MM.1S (cell line): ENCODE measurements around the gene PLIN4.

Experiments used
- DNase-seq: peaks from one replicate; pipeline ENCODE4 v3.0.0-alpha.2; 2015
- H2AFZ ChIP-seq: fragments of 300-600 bp; sonication (generic); 2 replicates; pipeline ENCODE4 v1.6.0; 2016; ENCODE audit warnings: antibody characterized with exemption, low read length
- H3F3A ChIP-seq: fragments of 300-600 bp; sonication (generic); 2 replicates; pipeline ENCODE4 v1.6.1; 2016; ENCODE audit warnings: mild to moderate bottlenecking, antibody characterized with exemption, low read length, moderate library complexity, mixed read lengths; ENCODE audit not compliant: insufficient read depth
- H3K27ac ChIP-seq: fragments of 300-600 bp; sonication (generic); 2 replicates; pipeline ENCODE4 v1.5.1; 2016; ENCODE audit warnings: mild to moderate bottlenecking, low read length
- H3K27me3 ChIP-seq: fragments of 300-600 bp; sonication (generic); replicated peaks from 2 replicates; pipeline ENCODE4 v1.6.0; 2016; ENCODE audit warnings: low read length; ENCODE audit not compliant: insufficient read depth
- H3K36me3 ChIP-seq: fragments of 300-600 bp; sonication (generic); replicated peaks from 2 replicates; pipeline ENCODE4 v1.6.1; 2016; ENCODE audit warnings: mild to moderate bottlenecking, low read length, mixed read lengths; ENCODE audit not compliant: insufficient read depth
- H3K4me1 ChIP-seq: fragments of 300-600 bp; sonication (generic); 2 replicates; pipeline ENCODE4 v1.6.1; 2016; ENCODE audit warnings: low read length, mixed read lengths
- H3K4me2 ChIP-seq: fragments of 300-600 bp; sonication (generic); 2 replicates; pipeline ENCODE4 v1.6.0; 2016; ENCODE audit warnings: low read depth, low read length
- H3K4me3 ChIP-seq: fragments of 300-600 bp; sonication (generic); 2 replicates; pipeline ENCODE4 v1.5.1; 2016; ENCODE audit warnings: low read length, mixed read lengths
- H3K79me2 ChIP-seq: fragments of 300-600 bp; sonication (generic); 2 replicates; pipeline ENCODE4 v1.6.1; 2016; ENCODE audit warnings: mixed run types, low read length, mixed read lengths
- H3K9ac ChIP-seq: fragments of 300-600 bp; sonication (generic); 2 replicates; pipeline ENCODE4 v1.6.1; 2016; ENCODE audit warnings: low read length, mixed read lengths
- H3K9me2 ChIP-seq: fragments of 300-600 bp; sonication (generic); replicated peaks from 2 replicates; pipeline ENCODE4 v1.6.1; 2016; ENCODE audit warnings: mild to moderate bottlenecking, low read length, mixed read lengths; ENCODE audit not compliant: insufficient read depth
- H3K9me3 ChIP-seq: fragments of 300-600 bp; sonication (generic); replicated peaks from 2 replicates; pipeline ENCODE4 v1.6.1; 2016; ENCODE audit warnings: mild to moderate bottlenecking, low read length, mixed read lengths; ENCODE audit not compliant: insufficient read depth
- H4K20me1 ChIP-seq: fragments of 300-600 bp; sonication (generic); 2 replicates; pipeline ENCODE4 v1.6.1; 2016; ENCODE audit warnings: mild to moderate bottlenecking, low read length, moderate library complexity, mixed read lengths; ENCODE audit not compliant: insufficient read depth
- EZH2 ChIP-seq: fragments of 300-600 bp; sonication (generic); optimal IDR thresholded peaks from 2 replicates; pipeline ENCODE3; 2017; ENCODE audit warnings: low read depth, mild to moderate bottlenecking, antibody characterized with exemption, low read length, mixed read lengths
- EZH2phosphoT487 ChIP-seq: fragments of 300-600 bp; sonication (generic); IDR thresholded peaks from 2 replicates; pipeline ENCODE4 v1.6.1; 2018; ENCODE audit warnings: antibody characterized with exemption, low read length
- TF ChIP-seq, protein P1 (sequence below): fragments of 300-600 bp; sonication (generic); IDR thresholded peaks from 2 replicates; pipeline ENCODE4 v1.5.1; 2016; ENCODE audit warnings: antibody characterized with exemption, low read length, mixed read lengths

The PLIN4 gene, protein sequence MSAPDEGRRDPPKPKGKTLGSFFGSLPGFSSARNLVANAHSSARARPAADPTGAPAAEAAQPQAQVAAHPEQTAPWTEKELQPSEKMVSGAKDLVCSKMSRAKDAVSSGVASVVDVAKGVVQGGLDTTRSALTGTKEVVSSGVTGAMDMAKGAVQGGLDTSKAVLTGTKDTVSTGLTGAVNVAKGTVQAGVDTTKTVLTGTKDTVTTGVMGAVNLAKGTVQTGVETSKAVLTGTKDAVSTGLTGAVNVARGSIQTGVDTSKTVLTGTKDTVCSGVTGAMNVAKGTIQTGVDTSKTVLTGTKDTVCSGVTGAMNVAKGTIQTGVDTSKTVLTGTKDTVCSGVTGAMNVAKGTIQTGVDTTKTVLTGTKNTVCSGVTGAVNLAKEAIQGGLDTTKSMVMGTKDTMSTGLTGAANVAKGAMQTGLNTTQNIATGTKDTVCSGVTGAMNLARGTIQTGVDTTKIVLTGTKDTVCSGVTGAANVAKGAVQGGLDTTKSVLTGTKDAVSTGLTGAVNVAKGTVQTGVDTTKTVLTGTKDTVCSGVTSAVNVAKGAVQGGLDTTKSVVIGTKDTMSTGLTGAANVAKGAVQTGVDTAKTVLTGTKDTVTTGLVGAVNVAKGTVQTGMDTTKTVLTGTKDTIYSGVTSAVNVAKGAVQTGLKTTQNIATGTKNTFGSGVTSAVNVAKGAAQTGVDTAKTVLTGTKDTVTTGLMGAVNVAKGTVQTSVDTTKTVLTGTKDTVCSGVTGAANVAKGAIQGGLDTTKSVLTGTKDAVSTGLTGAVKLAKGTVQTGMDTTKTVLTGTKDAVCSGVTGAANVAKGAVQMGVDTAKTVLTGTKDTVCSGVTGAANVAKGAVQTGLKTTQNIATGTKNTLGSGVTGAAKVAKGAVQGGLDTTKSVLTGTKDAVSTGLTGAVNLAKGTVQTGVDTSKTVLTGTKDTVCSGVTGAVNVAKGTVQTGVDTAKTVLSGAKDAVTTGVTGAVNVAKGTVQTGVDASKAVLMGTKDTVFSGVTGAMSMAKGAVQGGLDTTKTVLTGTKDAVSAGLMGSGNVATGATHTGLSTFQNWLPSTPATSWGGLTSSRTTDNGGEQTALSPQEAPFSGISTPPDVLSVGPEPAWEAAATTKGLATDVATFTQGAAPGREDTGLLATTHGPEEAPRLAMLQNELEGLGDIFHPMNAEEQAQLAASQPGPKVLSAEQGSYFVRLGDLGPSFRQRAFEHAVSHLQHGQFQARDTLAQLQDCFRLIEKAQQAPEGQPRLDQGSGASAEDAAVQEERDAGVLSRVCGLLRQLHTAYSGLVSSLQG (N-terminal part only)

DNA sequence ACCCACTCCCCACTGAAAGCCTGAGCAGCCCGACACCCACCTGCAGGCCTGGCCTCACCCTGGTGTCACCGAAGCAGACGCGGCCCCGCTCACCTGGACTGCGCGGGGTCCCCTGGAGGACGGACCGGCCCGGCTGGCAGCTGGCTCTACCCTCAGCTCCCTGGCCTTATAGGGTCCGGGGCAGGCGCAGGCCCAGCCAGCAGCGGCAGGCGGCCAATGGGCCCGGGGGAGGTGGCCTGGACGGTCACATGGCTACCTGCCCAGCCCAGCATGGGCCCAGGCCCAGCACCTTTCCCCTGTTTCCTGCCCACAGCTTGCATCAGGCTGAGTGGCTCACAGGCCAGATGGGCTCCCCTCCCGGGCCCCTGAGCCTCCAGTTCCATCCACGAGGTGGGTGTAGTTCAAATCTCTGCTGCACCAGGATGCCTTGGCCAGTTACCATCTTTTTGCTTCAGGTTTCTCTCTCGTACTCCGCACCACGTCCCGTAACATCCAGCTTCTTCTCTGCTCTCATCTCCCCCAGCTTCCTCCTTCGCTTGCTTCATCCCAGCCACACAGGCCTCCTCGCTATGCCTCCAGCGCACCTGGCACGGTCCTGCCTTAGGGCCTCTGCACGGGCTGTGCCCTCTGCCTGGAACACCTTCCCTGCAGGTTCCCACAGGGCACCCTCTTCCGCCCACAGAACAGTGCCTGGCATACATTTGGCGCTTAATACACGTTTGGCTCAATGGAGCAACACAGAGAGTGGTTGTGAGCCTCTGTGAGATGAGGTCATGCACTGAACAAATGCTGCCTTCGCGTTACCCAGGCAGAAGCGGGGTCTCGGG is at the start of gene PLIN4:
PLIN4 (minus strand) TSS at position 142 of the 827 bp plus-strand sequence. CDS start 214 bp downstream, outside the sequence.
- Histone ChIP-seq H3K36me3 (no peaks in the 10 kb centered on the region), H4K20me1 (no peaks in the 10 kb centered on the region), H3K4me1 (no peaks in the 10 kb centered on the region), H3K9ac (no peak within 1 kb of the TSS), H3K9me3 (no peaks in the 10 kb centered on the region), H3F3A (no peaks in the 10 kb centered on the region), H3K4me3 (no peak within 1 kb of the TSS), H2AFZ (no peak within 1 kb of the TSS), H3K9me2 (no peaks in the 10 kb centered on the region), H3K79me2 (no peaks in the 10 kb centered on the region), H3K4me2 (no peak within 1 kb of the TSS), H3K27ac (no peak within 1 kb of the TSS), H3K27me3 (peaks cover 87% of the 10 kb centered on the region)
- no peak for TF ChIP-seq EZH2phosphoT487
- TF ChIP-seq, protein P1, sequence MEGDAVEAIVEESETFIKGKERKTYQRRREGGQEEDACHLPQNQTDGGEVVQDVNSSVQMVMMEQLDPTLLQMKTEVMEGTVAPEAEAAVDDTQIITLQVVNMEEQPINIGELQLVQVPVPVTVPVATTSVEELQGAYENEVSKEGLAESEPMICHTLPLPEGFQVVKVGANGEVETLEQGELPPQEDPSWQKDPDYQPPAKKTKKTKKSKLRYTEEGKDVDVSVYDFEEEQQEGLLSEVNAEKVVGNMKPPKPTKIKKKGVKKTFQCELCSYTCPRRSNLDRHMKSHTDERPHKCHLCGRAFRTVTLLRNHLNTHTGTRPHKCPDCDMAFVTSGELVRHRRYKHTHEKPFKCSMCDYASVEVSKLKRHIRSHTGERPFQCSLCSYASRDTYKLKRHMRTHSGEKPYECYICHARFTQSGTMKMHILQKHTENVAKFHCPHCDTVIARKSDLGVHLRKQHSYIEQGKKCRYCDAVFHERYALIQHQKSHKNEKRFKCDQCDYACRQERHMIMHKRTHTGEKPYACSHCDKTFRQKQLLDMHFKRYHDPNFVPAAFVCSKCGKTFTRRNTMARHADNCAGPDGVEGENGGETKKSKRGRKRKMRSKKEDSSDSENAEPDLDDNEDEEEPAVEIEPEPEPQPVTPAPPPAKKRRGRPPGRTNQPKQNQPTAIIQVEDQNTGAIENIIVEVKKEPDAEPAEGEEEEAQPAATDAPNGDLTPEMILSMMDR: no peak
- TF ChIP-seq EZH2: no peak
- DNase-seq: no peak

- no peak overlapping the region for H3K9ac ChIP-seq
- no peak overlapping the region for H3K27ac ChIP-seq
- H3F3A ChIP-seq: no peaks in the 10 kb centered on the region
- TF ChIP-seq, protein P1: peak; percentile 85
- TF ChIP-seq EZH2phosphoT487: no peak
- H3K9me2 ChIP-seq: no peaks in the 10 kb centered on the region
- peak; percentile 37 for DNase-seq
- H3K4me2 ChIP-seq: no peak overlapping the region
- H3K9me3 ChIP-seq: no peaks in the 10 kb centered on the region
- H2AFZ ChIP-seq: no peak overlapping the region
- H3K36me3 ChIP-seq: no peaks in the 10 kb centered on the region
- peaks cover 85% of the 10 kb centered on the region for H3K27me3 ChIP-seq
- no peaks in the 10 kb centered on the region for H3K4me1 ChIP-seq
- no peak overlapping the region for H3K4me3 ChIP-seq
- no peaks in the 10 kb centered on the region for H3K79me2 ChIP-seq
- H4K20me1 ChIP-seq: no peaks in the 10 kb centered on the region
Measured at GRCh38 chr19:4567584-4568071, 49.3 kb upstream of the PLIN4 start.
